Stomach smooth muscle (tissue), 2 donors: Measurements from ENCODE around the gene TMPRSS3.

ENCODE experiments used
- H3K27ac ChIP-seq: one replicate; pipeline ENCODE4 v1.7.0; 2013; ENCODE audit warnings: mild to moderate bottlenecking, low read length, inconsistent platforms
- H3K27me3 ChIP-seq, 2 donors: one replicate each; pipeline ENCODE4 v1.7.0; 2013; ENCODE audit warnings: low read length in 2 of 2; ENCODE audit not compliant: insufficient read depth in 2 of 2, control insufficient read depth in 1 of 2
- H3K36me3 ChIP-seq, 2 donors: one replicate each; pipeline ENCODE4 v1.7.0; 2013; ENCODE audit warnings: low read length in 2 of 2; ENCODE audit not compliant: control insufficient read depth in 2 of 2, insufficient read depth in 2 of 2
- H3K4me1 ChIP-seq: one replicate; pipeline ENCODE4 v1.7.0; 2013; ENCODE audit warnings: low read length; ENCODE audit not compliant: control insufficient read depth, insufficient read depth
- H3K4me3 ChIP-seq, 2 donors: one replicate each; pipeline ENCODE4 v1.7.0; 2013; ENCODE audit warnings: low read length in 2 of 2
- H3K9ac ChIP-seq, 2 donors: one replicate each; pipeline ENCODE4 v1.7.0; 2013; ENCODE audit warnings: low read length in 2 of 2, mild to moderate bottlenecking in 1 of 2
- H3K9me3 ChIP-seq, 2 donors: one replicate each; pipeline ENCODE4 v1.7.0; 2013; ENCODE audit warnings: low read length in 2 of 2; ENCODE audit not compliant: control insufficient read depth in 2 of 2
- donor health status: healthy.
- donor health status: Pancreatic carcinoma.

Gene TMPRSS3

GRCh38 chr21:42417533-42417932 is 21.7 kb upstream of the TMPRSS3 start:
- H3K4me1 ChIP-seq: no peaks in the 10 kb centered on the region
- H3K36me3 ChIP-seq: no peaks in the 10 kb centered on the region
- H3K9me3 ChIP-seq: peaks cover 4 to 17% of the 10 kb centered on the region in 2 donors
- no peak overlapping the region for H3K4me3 ChIP-seq
- no peak overlapping the region for H3K9ac ChIP-seq
- H3K27me3 ChIP-seq: peaks cover 5 to 9% of the 10 kb centered on the region in 2 donors
- H3K27ac ChIP-seq: no peak overlapping the region

DNA sequence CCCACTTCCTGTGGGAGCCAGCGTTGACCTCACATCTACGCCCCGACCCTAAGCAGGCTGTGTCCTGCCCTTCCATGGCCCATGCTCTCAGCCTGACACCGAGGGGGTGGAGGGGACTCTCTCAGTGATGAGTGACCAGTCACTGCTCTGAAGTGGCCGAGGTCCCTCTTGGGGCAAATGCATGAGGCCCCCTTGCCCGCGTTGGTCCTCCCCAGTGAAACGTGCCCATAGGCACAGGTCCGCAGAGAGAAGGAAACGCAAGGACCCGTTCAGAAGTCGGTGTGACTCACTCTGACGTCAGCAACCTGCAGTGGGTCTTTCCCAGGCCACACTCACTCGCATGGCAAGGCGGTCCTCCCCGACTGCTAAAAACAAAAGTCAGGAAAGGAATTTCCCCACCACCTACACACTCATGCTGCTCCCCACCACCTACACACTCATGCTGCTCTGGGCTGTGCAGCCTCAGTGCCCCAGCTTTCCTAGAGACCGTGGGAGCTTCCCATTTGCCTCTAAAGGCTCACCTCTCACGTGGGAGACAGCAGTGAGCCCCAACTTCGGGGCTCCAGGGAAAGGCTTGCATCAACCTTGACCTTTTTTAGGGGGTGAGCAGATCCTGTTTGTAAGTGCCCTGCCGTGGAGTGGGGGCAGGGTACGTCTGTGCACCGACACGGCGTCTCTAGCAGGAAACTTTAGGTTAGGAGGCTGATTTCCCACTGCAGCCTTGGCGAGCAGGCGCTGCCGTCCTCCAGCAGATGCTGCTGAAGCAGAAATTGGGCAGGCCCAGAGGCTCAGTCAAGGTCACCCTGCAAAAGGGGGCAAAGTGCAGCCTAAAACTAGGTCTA is 19.3 kb upstream of the TMPRSS3 start:
- Histone ChIP-seq H3K4me1 (no peaks in the 10 kb centered on the region), H3K9ac (no peak overlapping the region), H3K4me3 (no peak overlapping the region), H3K9me3 (peaks cover 0 to 6% of the 10 kb centered on the region in 2 donors), H3K36me3 (no peaks in the 10 kb centered on the region), H3K27me3 (peaks cover 8 to 17% of the 10 kb centered on the region in 2 donors), H3K27ac (no peak overlapping the region)

- Histone ChIP-seq H3K27me3 (peaks cover 8 to 19% of the 10 kb centered on the region in 2 donors), H3K9ac (no peak overlapping the region), H3K4me1 (no peaks in the 10 kb centered on the region), H3K4me3 (no peak overlapping the region), H3K36me3 (no peaks in the 10 kb centered on the region), H3K27ac (no peak overlapping the region), H3K9me3 (peaks cover 0 to 3% of the 10 kb centered on the region in 2 donors)
Observed at GRCh38 chr21:42414553-42414927, 18.7 kb upstream of the TMPRSS3 start.

- Histone ChIP-seq H3K4me1 (no peaks in the 10 kb centered on the region), H3K27ac (no peak overlapping the region), H3K4me3 (no peak overlapping the region), H3K36me3 (no peaks in the 10 kb centered on the region), H3K27me3 (peaks cover 8 to 22% of the 10 kb centered on the region in 2 donors), H3K9me3 (no peaks in the 10 kb centered on the region), H3K9ac (no peak overlapping the region)
Observed at GRCh38 chr21:42414066-42414465, 18.2 kb upstream of the TMPRSS3 start.

DNA sequence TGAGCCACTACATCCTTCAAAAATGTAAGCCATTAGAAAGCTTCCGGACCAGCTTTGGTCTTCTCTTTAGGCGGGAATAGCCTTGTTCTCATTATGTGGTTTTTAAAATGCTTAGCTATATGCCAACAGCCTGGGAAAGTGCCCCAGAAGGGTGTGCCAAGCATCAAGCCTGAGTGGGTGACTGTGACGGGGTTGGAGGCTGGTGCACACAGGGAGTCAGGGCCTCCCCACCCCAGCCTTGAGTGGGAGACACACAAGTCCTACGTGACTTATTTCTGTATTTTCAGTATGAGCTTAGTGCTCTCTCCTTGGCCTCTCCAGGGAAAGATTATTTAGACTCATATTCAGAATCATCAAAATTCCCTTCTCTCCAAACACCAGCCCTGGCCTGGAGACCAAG is 17.6 kb upstream of the TMPRSS3 start:
- H3K9me3 ChIP-seq: no peaks in the 10 kb centered on the region
- no peak overlapping the region for H3K27ac ChIP-seq
- no peak overlapping the region for H3K9ac ChIP-seq
- peaks cover 7 to 22% of the 10 kb centered on the region in 2 donors for H3K27me3 ChIP-seq
- H3K36me3 ChIP-seq: no peaks in the 10 kb centered on the region
- H3K4me3 ChIP-seq: no peak overlapping the region
- no peaks in the 10 kb centered on the region for H3K4me1 ChIP-seq

GRCh38 chr21:42413093-42413492 is 17.2 kb upstream of the TMPRSS3 start:
- Histone ChIP-seq H3K27ac (no peak overlapping the region), H3K4me1 (no peaks in the 10 kb centered on the region), H3K27me3 (peaks cover 6 to 22% of the 10 kb centered on the region in 2 donors), H3K9me3 (no peaks in the 10 kb centered on the region), H3K4me3 (no peak overlapping the region), H3K9ac (no peak overlapping the region), H3K36me3 (no peaks in the 10 kb centered on the region)

GRCh38 chr21:42412636-42412933 is 16.7 kb upstream of the TMPRSS3 start:
- no peaks in the 10 kb centered on the region for H3K36me3 ChIP-seq
- no peaks in the 10 kb centered on the region for H3K9me3 ChIP-seq

DNA sequence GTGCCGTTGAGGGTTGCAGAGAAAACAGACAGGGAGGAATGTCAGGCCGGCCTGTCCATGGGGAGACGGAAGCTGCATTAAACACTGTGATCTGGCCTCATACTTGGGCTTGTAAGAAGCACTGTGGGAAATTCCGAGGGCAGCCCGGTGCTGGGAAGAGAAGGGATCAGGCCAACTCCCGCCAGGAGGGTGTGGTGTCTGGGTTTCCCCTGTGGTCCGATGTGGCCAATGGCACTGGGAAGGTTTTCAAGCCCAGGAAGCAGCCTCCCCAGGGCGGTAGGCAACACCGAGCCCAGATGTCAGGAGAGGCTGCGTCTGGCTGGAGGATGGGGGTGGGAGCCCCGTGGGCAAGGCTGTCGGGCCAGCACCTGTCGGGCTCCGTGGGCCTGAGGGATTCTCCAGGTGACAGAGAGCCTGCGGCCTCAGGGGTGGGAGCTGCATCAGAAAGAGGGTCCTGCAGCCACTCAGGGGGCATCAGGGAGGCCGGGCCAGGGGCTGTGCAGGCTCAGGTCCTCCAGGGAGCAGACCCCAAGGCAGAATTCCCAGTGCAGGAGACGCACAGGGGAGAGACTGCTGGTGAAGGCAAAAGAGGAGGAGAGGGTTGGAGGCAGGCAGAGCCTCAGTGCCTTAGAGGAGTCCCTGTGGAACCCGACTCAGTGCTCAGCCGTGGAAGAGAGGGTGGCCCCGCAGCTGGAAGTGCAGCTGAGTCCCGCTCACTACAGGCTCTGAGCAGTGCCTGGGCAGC is 16.2 kb upstream of the TMPRSS3 start:
- Histone ChIP-seq H3K9me3 (no peaks in the 10 kb centered on the region), H3K4me1 (no peaks in the 10 kb centered on the region), H3K27me3 (peaks cover 6 to 24% of the 10 kb centered on the region in 2 donors), H3K27ac (no peak overlapping the region), H3K36me3 (no peaks in the 10 kb centered on the region), H3K9ac (no peak overlapping the region), H3K4me3 (no peak overlapping the region)

More at GRCh38 chr21:42412636-42412933, 16.7 kb upstream of the TMPRSS3 start:
- H3K27ac ChIP-seq: no peak overlapping the region
- no peaks in the 10 kb centered on the region for H3K4me1 ChIP-seq
- no peak overlapping the region for H3K9ac ChIP-seq
- peaks cover 6 to 22% of the 10 kb centered on the region in 2 donors for H3K27me3 ChIP-seq
- H3K4me3 ChIP-seq: no peak overlapping the region

DNA sequence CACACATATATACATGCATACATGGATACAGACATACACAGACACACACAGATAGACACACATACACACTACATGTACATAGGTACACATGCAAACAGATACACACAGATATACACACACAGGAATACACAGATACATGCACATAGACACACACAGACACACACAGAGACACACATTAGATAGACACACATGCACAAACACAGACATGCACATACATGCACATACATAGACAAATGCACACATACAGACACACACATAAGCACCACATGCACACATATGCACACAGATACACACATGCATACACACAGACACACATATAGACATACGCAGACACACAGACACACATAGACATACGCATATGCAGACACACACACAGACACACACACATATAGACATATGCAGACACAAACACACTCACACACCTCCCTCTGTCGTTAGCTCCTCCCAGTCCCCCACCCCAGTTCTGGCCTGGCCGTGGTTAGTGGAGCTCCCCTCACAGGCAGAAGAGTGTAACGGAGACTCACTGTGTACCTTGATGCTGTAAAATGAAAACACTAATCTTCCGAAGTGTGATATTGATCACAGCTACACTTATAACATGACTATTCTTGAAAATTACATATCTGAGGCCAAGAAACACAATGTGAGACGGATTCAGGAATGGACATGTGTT is 15.5 kb upstream of the TMPRSS3 start:
- Histone ChIP-seq H3K36me3 (no peaks in the 10 kb centered on the region), H3K9ac (no peak overlapping the region), H3K27ac (no peak overlapping the region), H3K4me3 (no peak overlapping the region), H3K4me1 (no peaks in the 10 kb centered on the region), H3K27me3 (peaks cover 5 to 24% of the 10 kb centered on the region in 2 donors), H3K9me3 (no peaks in the 10 kb centered on the region)

DNA sequence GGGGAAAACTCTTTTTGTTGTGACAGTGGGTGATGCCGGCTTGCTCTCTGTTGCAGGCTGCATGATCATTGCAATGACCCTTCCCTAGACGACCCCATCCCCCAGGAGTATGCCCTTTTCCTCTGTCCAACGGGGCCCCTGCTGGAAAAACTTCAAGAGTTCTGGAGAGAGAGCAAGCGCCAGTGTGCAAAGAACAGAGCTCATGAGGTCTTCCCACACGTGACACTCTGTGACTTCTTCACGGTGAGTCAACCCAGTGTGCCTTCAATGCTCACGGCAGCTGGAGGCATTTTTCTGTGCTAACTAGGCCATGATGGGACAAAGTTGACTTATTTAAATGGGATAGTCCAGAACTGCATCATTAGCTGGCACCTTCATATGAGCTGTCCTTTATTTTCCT is 13.5 kb upstream of the TMPRSS3 start:
- no peak overlapping the region for H3K4me3 ChIP-seq
- H3K4me1 ChIP-seq: no peaks in the 10 kb centered on the region
- H3K27ac ChIP-seq: no peak overlapping the region
- H3K36me3 ChIP-seq: no peaks in the 10 kb centered on the region
- H3K27me3 ChIP-seq: peaks cover 4 to 20% of the 10 kb centered on the region in 2 donors
- no peak overlapping the region for H3K9ac ChIP-seq
- no peaks in the 10 kb centered on the region for H3K9me3 ChIP-seq
